Measurements from ENCODE around the gene IMMP2L.

DNA sequence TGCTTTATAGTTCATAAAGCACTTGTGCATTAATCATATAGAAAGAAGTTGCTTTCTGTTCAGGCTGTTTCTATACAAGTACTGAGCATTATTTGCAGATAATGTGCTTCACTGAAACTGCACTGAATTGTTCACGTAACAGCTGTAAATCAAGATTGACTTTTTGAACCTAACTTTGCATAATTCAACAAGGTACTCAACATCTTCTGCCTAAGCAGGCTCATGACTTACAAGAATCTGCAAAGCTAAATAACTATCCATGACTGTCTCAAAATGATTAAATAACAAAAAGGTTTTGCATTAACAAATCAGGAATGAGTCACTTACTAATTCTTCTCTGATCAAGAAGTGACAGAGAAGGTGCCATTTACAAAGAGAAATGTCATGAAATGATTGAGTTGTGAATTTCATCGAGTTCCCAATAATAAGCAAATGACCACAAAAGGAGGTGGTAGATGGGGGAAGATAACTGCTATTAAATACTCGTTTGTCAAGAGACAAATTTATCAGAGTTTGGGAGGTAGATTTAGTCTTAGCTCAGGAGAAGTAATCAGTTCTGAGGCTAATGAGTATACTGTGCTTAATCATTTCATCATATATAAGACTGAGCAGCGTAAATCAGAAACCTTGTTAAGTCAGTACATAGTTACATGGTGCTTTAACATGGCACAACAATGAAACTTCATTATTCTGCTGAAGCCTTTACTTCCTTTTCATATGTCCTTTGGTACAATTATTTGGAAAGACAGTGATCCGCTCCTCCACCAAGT lies 632.6 kb downstream of the IMMP2L start:
- no peak for TF ChIP-seq SMAD3 (CRISPR knock-in tag; IDR thresholded peaks at IDR 0.05; ENCODE audit: borderline replicate concordance)
- TF ChIP-seq KAT7 (CRISPR knock-in tag; IDR thresholded peaks at IDR 0.05; ENCODE audit: borderline replicate concordance) = no peak
- TF ChIP-seq ETV6 (CRISPR knock-in tag; IDR thresholded peaks at IDR 0.05) = no peak
- TF ChIP-seq, protein P1, sequence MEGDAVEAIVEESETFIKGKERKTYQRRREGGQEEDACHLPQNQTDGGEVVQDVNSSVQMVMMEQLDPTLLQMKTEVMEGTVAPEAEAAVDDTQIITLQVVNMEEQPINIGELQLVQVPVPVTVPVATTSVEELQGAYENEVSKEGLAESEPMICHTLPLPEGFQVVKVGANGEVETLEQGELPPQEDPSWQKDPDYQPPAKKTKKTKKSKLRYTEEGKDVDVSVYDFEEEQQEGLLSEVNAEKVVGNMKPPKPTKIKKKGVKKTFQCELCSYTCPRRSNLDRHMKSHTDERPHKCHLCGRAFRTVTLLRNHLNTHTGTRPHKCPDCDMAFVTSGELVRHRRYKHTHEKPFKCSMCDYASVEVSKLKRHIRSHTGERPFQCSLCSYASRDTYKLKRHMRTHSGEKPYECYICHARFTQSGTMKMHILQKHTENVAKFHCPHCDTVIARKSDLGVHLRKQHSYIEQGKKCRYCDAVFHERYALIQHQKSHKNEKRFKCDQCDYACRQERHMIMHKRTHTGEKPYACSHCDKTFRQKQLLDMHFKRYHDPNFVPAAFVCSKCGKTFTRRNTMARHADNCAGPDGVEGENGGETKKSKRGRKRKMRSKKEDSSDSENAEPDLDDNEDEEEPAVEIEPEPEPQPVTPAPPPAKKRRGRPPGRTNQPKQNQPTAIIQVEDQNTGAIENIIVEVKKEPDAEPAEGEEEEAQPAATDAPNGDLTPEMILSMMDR (IDR thresholded peaks at IDR 0.05) = no peak
- TF ChIP-seq, protein P2, sequence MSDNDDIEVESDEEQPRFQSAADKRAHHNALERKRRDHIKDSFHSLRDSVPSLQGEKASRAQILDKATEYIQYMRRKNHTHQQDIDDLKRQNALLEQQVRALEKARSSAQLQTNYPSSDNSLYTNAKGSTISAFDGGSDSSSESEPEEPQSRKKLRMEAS (CRISPR knock-in tag; IDR thresholded peaks at IDR 0.05) = no peak
- no peak for TF ChIP-seq OVOL2 (CRISPR knock-in tag; IDR thresholded peaks at IDR 0.05; ENCODE audit: borderline replicate concordance)
- TF ChIP-seq, protein P3, sequence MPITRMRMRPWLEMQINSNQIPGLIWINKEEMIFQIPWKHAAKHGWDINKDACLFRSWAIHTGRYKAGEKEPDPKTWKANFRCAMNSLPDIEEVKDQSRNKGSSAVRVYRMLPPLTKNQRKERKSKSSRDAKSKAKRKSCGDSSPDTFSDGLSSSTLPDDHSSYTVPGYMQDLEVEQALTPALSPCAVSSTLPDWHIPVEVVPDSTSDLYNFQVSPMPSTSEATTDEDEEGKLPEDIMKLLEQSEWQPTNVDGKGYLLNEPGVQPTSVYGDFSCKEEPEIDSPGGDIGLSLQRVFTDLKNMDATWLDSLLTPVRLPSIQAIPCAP (CRISPR knock-in tag; IDR thresholded peaks at IDR 0.05) = no peak
- TF ChIP-seq, protein P4, sequence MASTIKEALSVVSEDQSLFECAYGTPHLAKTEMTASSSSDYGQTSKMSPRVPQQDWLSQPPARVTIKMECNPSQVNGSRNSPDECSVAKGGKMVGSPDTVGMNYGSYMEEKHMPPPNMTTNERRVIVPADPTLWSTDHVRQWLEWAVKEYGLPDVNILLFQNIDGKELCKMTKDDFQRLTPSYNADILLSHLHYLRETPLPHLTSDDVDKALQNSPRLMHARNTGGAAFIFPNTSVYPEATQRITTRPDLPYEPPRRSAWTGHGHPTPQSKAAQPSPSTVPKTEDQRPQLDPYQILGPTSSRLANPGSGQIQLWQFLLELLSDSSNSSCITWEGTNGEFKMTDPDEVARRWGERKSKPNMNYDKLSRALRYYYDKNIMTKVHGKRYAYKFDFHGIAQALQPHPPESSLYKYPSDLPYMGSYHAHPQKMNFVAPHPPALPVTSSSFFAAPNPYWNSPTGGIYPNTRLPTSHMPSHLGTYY (CRISPR knock-in tag; IDR thresholded peaks at IDR 0.05) = no peak
- no peak for TF ChIP-seq NR1H2 (CRISPR knock-in tag; IDR thresholded peaks at IDR 0.05)
- TF ChIP-seq, protein P5, sequence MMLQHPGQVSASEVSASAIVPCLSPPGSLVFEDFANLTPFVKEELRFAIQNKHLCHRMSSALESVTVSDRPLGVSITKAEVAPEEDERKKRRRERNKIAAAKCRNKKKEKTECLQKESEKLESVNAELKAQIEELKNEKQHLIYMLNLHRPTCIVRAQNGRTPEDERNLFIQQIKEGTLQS (CRISPR knock-in tag; conservative IDR thresholded peaks at IDR 0.05) = no peak
- TF ChIP-seq, protein P6, sequence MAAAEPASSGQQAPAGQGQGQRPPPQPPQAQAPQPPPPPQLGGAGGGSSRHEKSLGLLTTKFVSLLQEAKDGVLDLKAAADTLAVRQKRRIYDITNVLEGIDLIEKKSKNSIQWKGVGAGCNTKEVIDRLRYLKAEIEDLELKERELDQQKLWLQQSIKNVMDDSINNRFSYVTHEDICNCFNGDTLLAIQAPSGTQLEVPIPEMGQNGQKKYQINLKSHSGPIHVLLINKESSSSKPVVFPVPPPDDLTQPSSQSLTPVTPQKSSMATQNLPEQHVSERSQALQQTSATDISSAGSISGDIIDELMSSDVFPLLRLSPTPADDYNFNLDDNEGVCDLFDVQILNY (CRISPR knock-in tag; IDR thresholded peaks at IDR 0.05) = no peak
- TF ChIP-seq, protein P7, sequence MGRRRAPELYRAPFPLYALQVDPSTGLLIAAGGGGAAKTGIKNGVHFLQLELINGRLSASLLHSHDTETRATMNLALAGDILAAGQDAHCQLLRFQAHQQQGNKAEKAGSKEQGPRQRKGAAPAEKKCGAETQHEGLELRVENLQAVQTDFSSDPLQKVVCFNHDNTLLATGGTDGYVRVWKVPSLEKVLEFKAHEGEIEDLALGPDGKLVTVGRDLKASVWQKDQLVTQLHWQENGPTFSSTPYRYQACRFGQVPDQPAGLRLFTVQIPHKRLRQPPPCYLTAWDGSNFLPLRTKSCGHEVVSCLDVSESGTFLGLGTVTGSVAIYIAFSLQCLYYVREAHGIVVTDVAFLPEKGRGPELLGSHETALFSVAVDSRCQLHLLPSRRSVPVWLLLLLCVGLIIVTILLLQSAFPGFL (CRISPR knock-in tag; IDR thresholded peaks at IDR 0.05; ENCODE audit: borderline replicate concordance) = no peak
- TF ChIP-seq, protein P8, sequence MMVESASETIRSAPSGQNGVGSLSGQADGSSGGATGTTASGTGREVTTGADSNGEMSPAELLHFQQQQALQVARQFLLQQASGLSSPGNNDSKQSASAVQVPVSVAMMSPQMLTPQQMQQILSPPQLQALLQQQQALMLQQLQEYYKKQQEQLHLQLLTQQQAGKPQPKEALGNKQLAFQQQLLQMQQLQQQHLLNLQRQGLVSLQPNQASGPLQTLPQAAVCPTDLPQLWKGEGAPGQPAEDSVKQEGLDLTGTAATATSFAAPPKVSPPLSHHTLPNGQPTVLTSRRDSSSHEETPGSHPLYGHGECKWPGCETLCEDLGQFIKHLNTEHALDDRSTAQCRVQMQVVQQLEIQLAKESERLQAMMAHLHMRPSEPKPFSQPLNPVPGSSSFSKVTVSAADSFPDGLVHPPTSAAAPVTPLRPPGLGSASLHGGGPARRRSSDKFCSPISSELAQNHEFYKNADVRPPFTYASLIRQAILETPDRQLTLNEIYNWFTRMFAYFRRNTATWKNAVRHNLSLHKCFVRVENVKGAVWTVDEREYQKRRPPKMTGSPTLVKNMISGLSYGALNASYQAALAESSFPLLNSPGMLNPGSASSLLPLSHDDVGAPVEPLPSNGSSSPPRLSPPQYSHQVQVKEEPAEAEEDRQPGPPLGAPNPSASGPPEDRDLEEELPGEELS (CRISPR knock-in tag; IDR thresholded peaks at IDR 0.05) = no peak
- no peak for TF ChIP-seq NR2C2 (CRISPR knock-in tag; IDR thresholded peaks at IDR 0.05)

All from WTC11 (cell line).